Measurements from ENCODE around the gene IQCM.

The IQCM gene

DNA sequence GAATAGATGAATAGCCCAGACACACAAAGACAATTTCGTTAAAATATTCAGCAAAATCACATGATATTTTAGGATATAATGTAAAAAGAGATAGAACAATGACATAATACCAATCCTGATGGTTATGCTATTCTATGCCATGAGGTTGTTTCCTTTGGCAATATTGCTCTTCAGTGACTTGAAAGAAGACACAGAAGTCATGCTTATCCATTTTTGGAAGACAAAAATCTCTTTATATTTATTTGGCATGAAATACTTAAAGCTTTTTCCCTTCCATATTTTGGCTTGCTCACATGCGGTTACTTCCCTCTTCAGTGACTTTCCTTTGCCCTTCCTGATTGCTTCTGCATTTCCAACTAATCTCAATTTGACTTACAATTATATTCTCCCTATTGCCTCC is 314.8 kb downstream of the IQCM start:
- ATAC-seq (ENCODE audit: low read depth) (no peak), DNase-seq (ENCODE audit: low spot score) (no peak)
- Histone ChIP-seq H3K36me3 (ENCODE audit: low read depth) (no peaks in the 10 kb centered on the region), H3K4me1 (ENCODE audit: insufficient read depth, poor library complexity, severe bottlenecking) (no peaks in the 10 kb centered on the region), H3K27ac (ENCODE audit: poor library complexity, severe bottlenecking) (no peak overlapping the region), H3K27me3 (ENCODE audit: insufficient read depth, poor library complexity, severe bottlenecking) (no peaks in the 10 kb centered on the region), H3K9me3 (ENCODE audit: severe bottlenecking) (no peaks in the 10 kb centered on the region), H3K4me3 (ENCODE audit: severe bottlenecking) (no peak overlapping the region)
- TF ChIP-seq, protein P1, sequence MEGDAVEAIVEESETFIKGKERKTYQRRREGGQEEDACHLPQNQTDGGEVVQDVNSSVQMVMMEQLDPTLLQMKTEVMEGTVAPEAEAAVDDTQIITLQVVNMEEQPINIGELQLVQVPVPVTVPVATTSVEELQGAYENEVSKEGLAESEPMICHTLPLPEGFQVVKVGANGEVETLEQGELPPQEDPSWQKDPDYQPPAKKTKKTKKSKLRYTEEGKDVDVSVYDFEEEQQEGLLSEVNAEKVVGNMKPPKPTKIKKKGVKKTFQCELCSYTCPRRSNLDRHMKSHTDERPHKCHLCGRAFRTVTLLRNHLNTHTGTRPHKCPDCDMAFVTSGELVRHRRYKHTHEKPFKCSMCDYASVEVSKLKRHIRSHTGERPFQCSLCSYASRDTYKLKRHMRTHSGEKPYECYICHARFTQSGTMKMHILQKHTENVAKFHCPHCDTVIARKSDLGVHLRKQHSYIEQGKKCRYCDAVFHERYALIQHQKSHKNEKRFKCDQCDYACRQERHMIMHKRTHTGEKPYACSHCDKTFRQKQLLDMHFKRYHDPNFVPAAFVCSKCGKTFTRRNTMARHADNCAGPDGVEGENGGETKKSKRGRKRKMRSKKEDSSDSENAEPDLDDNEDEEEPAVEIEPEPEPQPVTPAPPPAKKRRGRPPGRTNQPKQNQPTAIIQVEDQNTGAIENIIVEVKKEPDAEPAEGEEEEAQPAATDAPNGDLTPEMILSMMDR (IDR thresholded peaks at IDR 0.05; ENCODE audit: poor library complexity, severe bottlenecking), result no peak

- no peak for ATAC-seq (ENCODE audit: low read depth)
- H3K4me3 ChIP-seq (ENCODE audit: severe bottlenecking), result no peak overlapping the region
- DNase-seq (ENCODE audit: low spot score), result no peak
These were observed 315.9 kb downstream of the IQCM start for GRCh38 chr4:149499726-149500125.

DNA sequence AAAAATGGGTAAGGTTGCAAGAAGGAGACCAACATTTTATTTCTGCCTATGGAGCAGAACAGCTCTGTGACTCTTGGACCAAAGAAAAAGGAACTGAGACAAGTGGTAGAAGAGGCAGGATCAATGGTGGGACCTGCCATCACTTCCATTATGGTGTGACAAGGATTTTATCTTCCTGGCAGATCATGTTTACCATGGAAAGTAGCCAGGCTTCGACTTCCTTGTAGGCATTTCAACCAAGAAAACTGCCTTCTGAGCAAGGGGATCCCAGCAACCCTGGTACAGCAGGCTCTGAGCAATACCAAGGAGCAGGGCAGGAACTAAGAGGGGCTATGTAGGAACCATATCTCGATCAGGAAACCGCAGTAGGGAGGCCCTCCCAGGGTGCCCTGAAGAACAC is 317.4 kb downstream of the IQCM start:
- no peaks in the 10 kb centered on the region for H3K9me3 ChIP-seq (ENCODE audit: severe bottlenecking)
- H3K27ac ChIP-seq (ENCODE audit: poor library complexity, severe bottlenecking), result no peak overlapping the region
- no peak overlapping the region for H3K4me3 ChIP-seq (ENCODE audit: severe bottlenecking)
- DNase-seq (ENCODE audit: low spot score) (no peak), ATAC-seq (ENCODE audit: low read depth) (no peak)
- peaks cover 3% of the 10 kb centered on the region for H3K4me1 ChIP-seq (ENCODE audit: insufficient read depth, poor library complexity, severe bottlenecking)
- H3K36me3 ChIP-seq (ENCODE audit: low read depth), result no peaks in the 10 kb centered on the region
- H3K27me3 ChIP-seq (ENCODE audit: insufficient read depth, poor library complexity, severe bottlenecking), result no peaks in the 10 kb centered on the region
- TF ChIP-seq, protein P1 (IDR thresholded peaks at IDR 0.05; ENCODE audit: poor library complexity, severe bottlenecking), result no peak

More at GRCh38 chr4:149499726-149500125, 315.9 kb downstream of the IQCM start:
- no peaks in the 10 kb centered on the region for H3K36me3 ChIP-seq (ENCODE audit: low read depth)
- H3K27ac ChIP-seq (ENCODE audit: poor library complexity, severe bottlenecking), result no peak overlapping the region
- no peaks in the 10 kb centered on the region for H3K27me3 ChIP-seq (ENCODE audit: insufficient read depth, poor library complexity, severe bottlenecking)
- TF ChIP-seq, protein P1 (IDR thresholded peaks at IDR 0.05; ENCODE audit: poor library complexity, severe bottlenecking), result no peak
- H3K9me3 ChIP-seq (ENCODE audit: severe bottlenecking), result no peaks in the 10 kb centered on the region
- H3K4me1 ChIP-seq (ENCODE audit: insufficient read depth, poor library complexity, severe bottlenecking), result no peaks in the 10 kb centered on the region

DNA sequence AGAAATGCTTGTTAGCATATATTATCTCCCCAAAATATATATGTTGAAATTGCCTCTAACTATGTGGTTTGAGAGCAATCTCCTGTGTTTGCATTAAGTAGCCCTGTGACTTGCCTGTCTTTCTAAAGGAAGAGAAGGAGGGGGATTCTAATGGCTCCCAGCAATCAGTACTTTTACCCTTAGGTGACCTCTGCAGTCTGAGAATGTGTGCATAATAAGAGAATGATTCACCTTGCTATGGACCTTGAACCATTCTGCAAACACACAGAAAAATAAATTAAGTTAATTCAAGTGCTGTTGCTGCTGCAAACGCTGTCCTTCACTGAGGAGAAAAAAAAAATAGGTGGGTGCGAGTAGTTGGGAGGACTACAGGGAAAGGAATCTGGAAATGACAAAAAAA is 322.2 kb downstream of the IQCM start:
- TF ChIP-seq, protein P1 (IDR thresholded peaks at IDR 0.05; ENCODE audit: poor library complexity, severe bottlenecking), result no peak
- DNase-seq (ENCODE audit: low spot score) (no peak), ATAC-seq (ENCODE audit: low read depth) (no peak)
- H3K36me3 ChIP-seq (ENCODE audit: low read depth), result no peaks in the 10 kb centered on the region
- H3K4me3 ChIP-seq (ENCODE audit: severe bottlenecking), result no peak overlapping the region
- H3K9me3 ChIP-seq (ENCODE audit: severe bottlenecking), result no peaks in the 10 kb centered on the region
- no peak overlapping the region for H3K27ac ChIP-seq (ENCODE audit: poor library complexity, severe bottlenecking)
- H3K27me3 ChIP-seq (ENCODE audit: insufficient read depth, poor library complexity, severe bottlenecking), result no peaks in the 10 kb centered on the region
- H3K4me1 ChIP-seq (ENCODE audit: insufficient read depth, poor library complexity, severe bottlenecking), result peaks cover 4% of the 10 kb centered on the region

GRCh38 chr4:149489321-149489720 is 326.3 kb downstream of the IQCM start:
- peaks cover 4% of the 10 kb centered on the region for H3K4me1 ChIP-seq (ENCODE audit: insufficient read depth, poor library complexity, severe bottlenecking)
- no peaks in the 10 kb centered on the region for H3K27me3 ChIP-seq (ENCODE audit: insufficient read depth, poor library complexity, severe bottlenecking)
- DNase-seq (ENCODE audit: low spot score), result no peak
- no peak overlapping the region for H3K27ac ChIP-seq (ENCODE audit: poor library complexity, severe bottlenecking)
- no peaks in the 10 kb centered on the region for H3K36me3 ChIP-seq (ENCODE audit: low read depth)
- no peak overlapping the region for H3K4me3 ChIP-seq (ENCODE audit: severe bottlenecking)
- TF ChIP-seq, protein P1 (IDR thresholded peaks at IDR 0.05; ENCODE audit: poor library complexity, severe bottlenecking), result no peak
- ATAC-seq (ENCODE audit: low read depth), result no peak
- no peaks in the 10 kb centered on the region for H3K9me3 ChIP-seq (ENCODE audit: severe bottlenecking)
